Measurements from ENCODE around the gene NEURL1.

DNA sequence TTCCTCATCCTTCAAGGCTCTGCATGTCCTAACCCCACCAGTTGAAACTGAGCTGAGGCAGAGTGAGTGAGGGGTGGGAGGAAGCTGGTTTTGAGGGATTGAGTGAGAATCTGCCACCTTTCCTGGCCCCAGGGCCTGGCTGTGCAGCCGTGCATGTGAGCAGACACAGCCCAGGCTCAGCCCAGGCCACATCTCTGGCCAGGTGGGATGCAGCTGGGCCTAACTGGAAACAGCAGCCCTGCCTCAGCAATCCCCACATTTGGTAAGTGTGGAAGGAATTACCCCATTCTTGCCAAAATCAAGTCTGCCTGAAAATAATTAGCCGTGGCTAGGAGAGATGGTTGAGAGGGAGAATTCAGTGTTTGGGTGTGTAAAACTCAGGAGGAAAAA, 116.6 kb downstream of the NEURL1 start:
- TF ChIP-seq CTCF (IDR thresholded peaks at IDR 0.05) (no peak), EZH2 (IDR thresholded peaks at IDR 0.05; ENCODE audit: borderline replicate concordance, insufficient read depth, low read depth, low read length, poor library complexity, severe bottlenecking) (no peak)
